HepG2 (cell line): Measurements from ENCODE around the gene DEDD2. TPM values are rescaled to one million over a fixed set of nuclear protein-coding genes. Genes with fewer than 3 reads are reported as not detected.

Experiments
- AGO2 ChIP-seq: fragments of 200-400 bp; formaldehyde crosslinking; optimal IDR thresholded peaks from 2 replicates; pipeline ENCODE3; 2017; ENCODE audit warnings: mild to moderate bottlenecking, low read depth, low read length, moderate library complexity
- GABPA ChIP-seq, 2 experiments: IDR thresholded peaks; 2 replicates each; pipeline ENCODE4 v1.6.1; 2011 to 2016; ENCODE audit warnings: low read depth in 2 of 2, low read length in 1 of 2, missing biosample characterization in 1 of 2, missing genetic modification characterization in 1 of 2
- PHF8 ChIP-seq: sonication (generic); formaldehyde crosslinking; IDR thresholded peaks from 2 replicates; pipeline ENCODE4 v1.5.0; 2020; ENCODE audit warnings: missing genetic modification reagents
- POLR2A ChIP-seq, 2 experiments: IDR thresholded peaks; 2 replicates each; pipeline ENCODE4 v1.6.1; 2011; ENCODE audit warnings: low read depth in 2 of 2, low read length in 2 of 2, mild to moderate bottlenecking in 1 of 2, moderate library complexity in 1 of 2; ENCODE audit not compliant: insufficient read depth in 1 of 2
- ZBTB40 ChIP-seq, 2 experiments: fragments of 450-650 bp in 1 of 2; sonication (generic) in 1 of 2; formaldehyde crosslinking in 1 of 2; IDR thresholded peaks; 2 replicates each; pipeline versions ENCODE4 v1.6.1 to v1.8.0; 2016 to 2022; ENCODE audit warnings: antibody characterized with exemption in 1 of 2, mild to moderate bottlenecking in 1 of 2, missing genetic modification reagents in 1 of 2
- ZFP62 ChIP-seq: sonication (generic); formaldehyde crosslinking; IDR thresholded peaks from 2 replicates; pipeline ENCODE4 v1.4.0; 2020; ENCODE audit warnings: missing genetic modification reagents
- ZFYVE20 ChIP-seq: sonication (generic); formaldehyde crosslinking; IDR thresholded peaks from 2 replicates; pipeline ENCODE4 v1.8.0; 2023; ENCODE audit warnings: low read depth, mild to moderate bottlenecking, moderate library complexity, missing genetic modification reagents, borderline replicate concordance
- ZNF382 ChIP-seq: sonication (generic); formaldehyde crosslinking; IDR thresholded peaks from 2 replicates; pipeline ENCODE4 v1.5.0; 2020; ENCODE audit warnings: missing genetic modification reagents, mild to moderate bottlenecking, borderline replicate concordance
- ZNF687 ChIP-seq: sonication (generic); formaldehyde crosslinking; IDR thresholded peaks from 2 replicates; pipeline ENCODE4 v1.5.1; 2020; ENCODE audit warnings: mild to moderate bottlenecking, missing genetic modification reagents, moderate library complexity
- polyA plus RNA-seq, 8 experiments: library from polyadenylated mRNA; depleted of rRNA in 3 of 8; stranded (reverse) in 7 of 8; unstranded in 1 of 8; fragments of >200 nt; fragmentation: Illumina TruSeq in 4 of 8; extraction: Trizol in 4 of 8; gene quantifications; 2 replicates each; pipeline versions ENCODE4 v1.2.1 to v1.2.3, GENCODE V29; 2011 to 2016; ENCODE audit warnings: low read depth in 4 of 8, missing spikeins in 1 of 8, mixed read lengths in 1 of 8; ENCODE audit not compliant: insufficient read depth in 1 of 8
- total RNA-seq, 5 experiments: library from RNA; depleted of rRNA; stranded (reverse); fragments of >200 nt; fragmentation: Illumina TruSeq; extraction: Trizol; gene quantifications; 2 replicates each; pipeline ENCODE4 v1.2.3, GENCODE V29; 2016; ENCODE audit warnings: low read depth in 1 of 5
- TF ChIP-seq, protein P1 (sequence below): sonication (generic); formaldehyde crosslinking; IDR thresholded peaks from 2 replicates; pipeline ENCODE4 v1.4.0; 2020; ENCODE audit warnings: missing genetic modification reagents
- TF ChIP-seq, protein P2 (sequence below): IDR thresholded peaks from 2 replicates; pipeline ENCODE4 v1.6.1; 2016

The DEDD2 gene
- total and polyA plus RNA-seq, 2 of the 13 experiments (the other 11 are each of a cell fraction or from before 2014, with no cell fraction given), result 19.2 to 24.7 TPM

DNA sequence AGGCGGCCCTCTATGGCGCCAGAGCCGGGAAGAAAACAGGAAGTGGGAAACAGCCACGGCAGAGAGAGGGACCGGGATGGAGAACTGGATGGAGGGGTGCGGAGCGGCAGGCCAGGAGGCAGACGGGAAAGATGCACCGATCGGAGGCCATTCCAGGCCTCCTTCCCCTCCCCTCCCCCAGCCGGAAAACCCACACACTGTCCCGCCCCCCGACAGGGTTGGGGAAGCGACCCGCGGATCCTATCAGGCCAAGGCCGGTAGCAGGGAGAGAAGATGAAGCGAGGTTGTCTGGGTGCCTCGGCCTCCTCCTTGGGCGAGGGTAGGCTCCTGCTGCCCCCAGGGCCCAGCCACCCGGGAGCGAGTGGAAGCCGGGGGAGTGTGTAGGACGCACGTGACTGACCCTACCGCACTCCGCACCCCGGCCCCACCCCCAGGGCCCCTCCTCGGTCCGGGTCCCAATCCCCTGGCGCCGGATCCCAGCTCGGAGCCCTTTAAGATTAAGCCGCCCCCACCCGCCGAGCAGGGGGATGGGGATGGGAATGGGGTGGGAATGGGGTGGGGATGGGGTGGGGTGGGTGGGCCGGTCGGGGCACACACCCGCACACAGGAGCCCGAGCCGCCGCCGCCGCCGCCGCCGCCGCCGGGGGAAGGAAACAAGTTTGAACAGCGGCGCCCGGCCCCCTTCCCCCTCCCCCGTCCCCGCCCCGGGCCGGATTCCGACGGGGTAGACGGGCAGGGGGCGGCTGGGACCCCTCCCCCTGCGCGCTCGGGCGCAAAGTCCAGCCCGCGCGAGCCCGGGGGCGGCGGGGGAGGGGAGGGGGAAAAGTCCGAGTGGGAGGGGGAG lies 36.0 kb upstream of the DEDD2 start (continued):
- TF ChIP-seq ZBTB40 (IDR thresholded peaks at IDR 0.05), result no peak
- no peak for TF ChIP-seq ZBTB40 (CRISPR knock-in tag; IDR thresholded peaks at IDR 0.05)
- 0 out of 2 replicates have a peak, but pooled peaks have one; percentile 28 for TF ChIP-seq PHF8 (CRISPR knock-in tag)
- peak; percentile 28 for TF ChIP-seq AGO2
- no peak for TF ChIP-seq GABPA (IDR thresholded peaks at IDR 0.05; ENCODE audit: low read depth, low read length)
- peak; percentile 24; the same call in 1 of the 2 replicates for TF ChIP-seq GABPA (CRISPR knock-in tag; IDR thresholded peaks at IDR 0.05; ENCODE audit: low read depth)
- TF ChIP-seq ZFP62 (CRISPR knock-in tag), result no peak
- TF ChIP-seq, protein P1, sequence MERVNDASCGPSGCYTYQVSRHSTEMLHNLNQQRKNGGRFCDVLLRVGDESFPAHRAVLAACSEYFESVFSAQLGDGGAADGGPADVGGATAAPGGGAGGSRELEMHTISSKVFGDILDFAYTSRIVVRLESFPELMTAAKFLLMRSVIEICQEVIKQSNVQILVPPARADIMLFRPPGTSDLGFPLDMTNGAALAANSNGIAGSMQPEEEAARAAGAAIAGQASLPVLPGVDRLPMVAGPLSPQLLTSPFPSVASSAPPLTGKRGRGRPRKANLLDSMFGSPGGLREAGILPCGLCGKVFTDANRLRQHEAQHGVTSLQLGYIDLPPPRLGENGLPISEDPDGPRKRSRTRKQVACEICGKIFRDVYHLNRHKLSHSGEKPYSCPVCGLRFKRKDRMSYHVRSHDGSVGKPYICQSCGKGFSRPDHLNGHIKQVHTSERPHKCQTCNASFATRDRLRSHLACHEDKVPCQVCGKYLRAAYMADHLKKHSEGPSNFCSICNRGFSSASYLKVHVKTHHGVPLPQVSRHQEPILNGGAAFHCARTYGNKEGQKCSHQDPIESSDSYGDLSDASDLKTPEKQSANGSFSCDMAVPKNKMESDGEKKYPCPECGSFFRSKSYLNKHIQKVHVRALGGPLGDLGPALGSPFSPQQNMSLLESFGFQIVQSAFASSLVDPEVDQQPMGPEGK, result peak; percentile 72
- peak; percentile 39 to 49; a peak in 2 of 4 replicates for TF ChIP-seq POLR2A (IDR thresholded peaks at IDR 0.05; ENCODE audit: insufficient read depth in 1 of 2, low read depth in 2 of 2, low read length in 2 of 2)
- no peak for TF ChIP-seq ZNF382
- TF ChIP-seq, protein P2, sequence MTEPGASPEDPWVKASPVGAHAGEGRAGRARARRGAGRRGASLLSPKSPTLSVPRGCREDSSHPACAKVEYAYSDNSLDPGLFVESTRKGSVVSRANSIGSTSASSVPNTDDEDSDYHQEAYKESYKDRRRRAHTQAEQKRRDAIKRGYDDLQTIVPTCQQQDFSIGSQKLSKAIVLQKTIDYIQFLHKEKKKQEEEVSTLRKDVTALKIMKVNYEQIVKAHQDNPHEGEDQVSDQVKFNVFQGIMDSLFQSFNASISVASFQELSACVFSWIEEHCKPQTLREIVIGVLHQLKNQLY (CRISPR knock-in tag), result 0 out of 2 replicates have a peak, but pooled peaks have one; percentile 15
- no peak for TF ChIP-seq ZFYVE20 (CRISPR knock-in tag)
- TF ChIP-seq ZNF687, result peak; percentile 1; the same call in 1 of the 2 replicates
